ENCODE results near the gene C17orf50. TPM values are rescaled to one million over a fixed set of nuclear protein-coding genes. Genes with fewer than 3 reads are reported as not detected.
A peak's percentile ranks its signal among the peaks of the same experiment; 100 is the strongest.

The C17orf50 gene
- polyA plus RNA-seq, 1 donor (not counting 4 experiments of a cell fraction or from before 2014, with no cell fraction given), result not detected

DNA sequence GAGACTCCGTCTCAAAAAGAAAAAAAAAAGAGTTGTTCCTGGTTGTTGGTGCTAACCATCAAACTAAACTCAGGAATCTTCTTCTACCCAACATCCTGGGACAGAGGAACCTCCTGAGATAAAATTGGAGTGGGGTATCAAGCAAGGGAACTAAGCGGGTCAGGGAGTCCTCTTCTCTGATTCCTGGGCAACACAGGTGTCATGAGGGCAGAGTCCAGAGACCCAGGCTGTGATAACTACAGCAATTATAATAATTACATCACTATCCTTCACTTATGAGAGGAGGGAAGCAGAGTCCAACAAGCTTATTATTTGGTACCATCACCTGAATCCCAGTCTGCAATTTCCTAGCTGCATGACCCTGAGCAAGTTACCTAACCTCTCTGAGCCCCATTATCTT, 8.1 kb downstream of the C17orf50 start:
- Histone ChIP-seq H4K20me1 (ENCODE audit: control insufficient read depth, extremely low read depth, insufficient read depth, low read length) (no peaks in the 10 kb centered on the region), H3K9me1 (ENCODE audit: control insufficient read depth, extremely low read depth, insufficient read depth, low read length) (no peaks in the 10 kb centered on the region), H3K9ac (ENCODE audit: control insufficient read depth, extremely low read depth, insufficient read depth, low read length) (no peak overlapping the region), H3K36me3 (ENCODE audit: control insufficient read depth in 2 of 2, extremely low read depth in 1 of 2, insufficient read depth in 2 of 2, low read length in 2 of 2) (peaks cover 0 to 3% of the 10 kb centered on the region in 2 experiments), H3K79me2 (ENCODE audit: control insufficient read depth, insufficient read depth, low read length) (no peaks in the 10 kb centered on the region), H3K4me3 (ENCODE audit: control insufficient read depth in 2 of 3, extremely low read depth in 1 of 3, insufficient read depth in 2 of 3, low read depth in 1 of 3, low read length in 3 of 3) (no peak overlapping the region), H3K4me1 (ENCODE audit: control insufficient read depth, extremely low read depth, insufficient read depth, low read length) (peaks cover 6% of the 10 kb centered on the region), H3K9me3 (ENCODE audit: control insufficient read depth, low read depth, low read length) (no peaks in the 10 kb centered on the region), H3K27me3 (ENCODE audit: control insufficient read depth, extremely low read depth, insufficient read depth, low read length) (no peaks in the 10 kb centered on the region), H3K27ac (ENCODE audit: control insufficient read depth, insufficient read depth, low read length) (no peak overlapping the region), H2AFZ (ENCODE audit: control insufficient read depth, low read length) (no peak overlapping the region), H3K4me2 (ENCODE audit: control insufficient read depth, extremely low read depth, insufficient read depth, low read depth, low read length) (no peak overlapping the region)
- DNase-seq (ENCODE audit: low read depth, low spot score) (no peak), FAIRE-seq (no peak)
- dilution Hi-C loops (cut with MboI; ENCODE audit: extremely low pct_ligation_motif_present, low sequenced_read_pairs), result no loop called here
- no peak for TF ChIP-seq EZH2 (IDR thresholded peaks at IDR 0.05; ENCODE audit: low read length)
- TF ChIP-seq, protein P1, sequence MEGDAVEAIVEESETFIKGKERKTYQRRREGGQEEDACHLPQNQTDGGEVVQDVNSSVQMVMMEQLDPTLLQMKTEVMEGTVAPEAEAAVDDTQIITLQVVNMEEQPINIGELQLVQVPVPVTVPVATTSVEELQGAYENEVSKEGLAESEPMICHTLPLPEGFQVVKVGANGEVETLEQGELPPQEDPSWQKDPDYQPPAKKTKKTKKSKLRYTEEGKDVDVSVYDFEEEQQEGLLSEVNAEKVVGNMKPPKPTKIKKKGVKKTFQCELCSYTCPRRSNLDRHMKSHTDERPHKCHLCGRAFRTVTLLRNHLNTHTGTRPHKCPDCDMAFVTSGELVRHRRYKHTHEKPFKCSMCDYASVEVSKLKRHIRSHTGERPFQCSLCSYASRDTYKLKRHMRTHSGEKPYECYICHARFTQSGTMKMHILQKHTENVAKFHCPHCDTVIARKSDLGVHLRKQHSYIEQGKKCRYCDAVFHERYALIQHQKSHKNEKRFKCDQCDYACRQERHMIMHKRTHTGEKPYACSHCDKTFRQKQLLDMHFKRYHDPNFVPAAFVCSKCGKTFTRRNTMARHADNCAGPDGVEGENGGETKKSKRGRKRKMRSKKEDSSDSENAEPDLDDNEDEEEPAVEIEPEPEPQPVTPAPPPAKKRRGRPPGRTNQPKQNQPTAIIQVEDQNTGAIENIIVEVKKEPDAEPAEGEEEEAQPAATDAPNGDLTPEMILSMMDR (optimal IDR thresholded peaks at IDR 0.05 in 1 of 3, IDR thresholded peaks at IDR 0.05 in 1 of 3, conservative IDR thresholded peaks at IDR 0.05 in 1 of 3; ENCODE audit: extremely low read depth in 1 of 3, insufficient read depth in 2 of 3, low read length in 3 of 3), result no peak

DNA sequence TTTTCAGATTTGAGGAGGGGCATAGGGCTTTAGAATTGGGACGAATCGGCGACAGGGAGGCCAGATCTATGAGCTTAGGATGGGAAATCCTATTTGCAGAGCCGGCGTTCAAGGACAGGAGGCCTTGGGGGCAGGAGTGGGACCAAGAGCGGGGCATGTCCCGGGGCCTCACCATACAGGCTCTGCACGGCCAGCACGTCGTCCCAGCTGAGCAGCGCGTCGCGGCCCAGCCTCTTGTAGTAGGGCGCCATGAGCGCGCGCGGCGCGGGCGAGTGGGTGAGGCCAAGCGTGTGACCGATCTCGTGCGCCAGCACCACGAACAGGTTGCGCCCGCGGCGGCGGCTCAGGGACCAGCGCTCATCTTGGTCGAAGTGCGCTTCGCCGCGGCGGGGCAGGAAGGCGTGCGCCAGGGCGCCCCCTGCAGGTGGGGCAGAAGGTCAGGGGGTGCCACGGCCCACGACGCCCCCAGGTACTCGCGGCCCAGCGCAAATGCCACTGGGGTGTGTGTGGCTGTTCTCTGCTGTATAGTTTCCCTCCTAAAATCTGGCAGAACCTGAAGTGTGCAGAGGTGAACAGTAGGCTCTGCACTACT, 9.3 kb downstream of the C17orf50 start:
- TF ChIP-seq, protein P1 (optimal IDR thresholded peaks at IDR 0.05 in 1 of 3, IDR thresholded peaks at IDR 0.05 in 1 of 3, conservative IDR thresholded peaks at IDR 0.05 in 1 of 3; ENCODE audit: extremely low read depth in 1 of 3, insufficient read depth in 2 of 3, low read length in 3 of 3), result peak; percentile 24 to 53 (median 25)
- TF ChIP-seq EZH2 (IDR thresholded peaks at IDR 0.05; ENCODE audit: low read length), result no peak
- no peak overlapping the region for H2AFZ ChIP-seq (ENCODE audit: control insufficient read depth, low read length)

More for the DNA sequence above, 9.3 kb downstream of the C17orf50 start:
- no peaks in the 10 kb centered on the region for H3K9me1 ChIP-seq (ENCODE audit: control insufficient read depth, extremely low read depth, insufficient read depth, low read length)
- no peaks in the 10 kb centered on the region for H4K20me1 ChIP-seq (ENCODE audit: control insufficient read depth, extremely low read depth, insufficient read depth, low read length)
- no peak overlapping the region for H3K4me2 ChIP-seq (ENCODE audit: control insufficient read depth, extremely low read depth, insufficient read depth, low read depth, low read length)
- H3K36me3 ChIP-seq (ENCODE audit: control insufficient read depth in 2 of 2, extremely low read depth in 1 of 2, insufficient read depth in 2 of 2, low read length in 2 of 2), result peaks cover 0 to 5% of the 10 kb centered on the region in 2 experiments
- no peak overlapping the region for H3K4me3 ChIP-seq (ENCODE audit: control insufficient read depth in 2 of 3, extremely low read depth in 1 of 3, insufficient read depth in 2 of 3, low read depth in 1 of 3, low read length in 3 of 3)
- dilution Hi-C loops (cut with MboI; ENCODE audit: extremely low pct_ligation_motif_present, low sequenced_read_pairs), result no loop called here
- no peaks in the 10 kb centered on the region for H3K9me3 ChIP-seq (ENCODE audit: control insufficient read depth, low read depth, low read length)
- H3K79me2 ChIP-seq (ENCODE audit: control insufficient read depth, insufficient read depth, low read length), result no peaks in the 10 kb centered on the region
- H3K9ac ChIP-seq (ENCODE audit: control insufficient read depth, extremely low read depth, insufficient read depth, low read length), result no peak overlapping the region
- peaks cover 6% of the 10 kb centered on the region for H3K4me1 ChIP-seq (ENCODE audit: control insufficient read depth, extremely low read depth, insufficient read depth, low read length)
- no peak overlapping the region for H3K27ac ChIP-seq (ENCODE audit: control insufficient read depth, insufficient read depth, low read length)
- no peaks in the 10 kb centered on the region for H3K27me3 ChIP-seq (ENCODE audit: control insufficient read depth, extremely low read depth, insufficient read depth, low read length)
- no peak for FAIRE-seq
- no peak for DNase-seq (ENCODE audit: low read depth, low spot score)
